HL-60/S4 treated with phorbol 12-myristate 13-acetate at 8.2 ng/mL for 4 days and 3 days (cell line): Measurements from ENCODE around the gene SCUBE3.

Experiments used
- in situ Hi-C: fragments of 300-500 bp; cut with MboI; formaldehyde crosslinking; loops from 2 replicates; pipeline ENCODE4 v1.15.0; 2022; ENCODE audit warnings: low sequenced_read_pairs

Gene SCUBE3

GRCh38 chr6:35264550-35265274 lies 51.0 kb downstream of the SCUBE3 start:
- in situ Hi-C loops: no loop called here

GRCh38 chr6:35265523-35265922 lies 51.8 kb downstream of the SCUBE3 start:
- in situ Hi-C loops: no loop called here

GRCh38 chr6:35267446-35267845 lies 53.7 kb downstream of the SCUBE3 start:
- in situ Hi-C loops: no loop called here

DNA sequence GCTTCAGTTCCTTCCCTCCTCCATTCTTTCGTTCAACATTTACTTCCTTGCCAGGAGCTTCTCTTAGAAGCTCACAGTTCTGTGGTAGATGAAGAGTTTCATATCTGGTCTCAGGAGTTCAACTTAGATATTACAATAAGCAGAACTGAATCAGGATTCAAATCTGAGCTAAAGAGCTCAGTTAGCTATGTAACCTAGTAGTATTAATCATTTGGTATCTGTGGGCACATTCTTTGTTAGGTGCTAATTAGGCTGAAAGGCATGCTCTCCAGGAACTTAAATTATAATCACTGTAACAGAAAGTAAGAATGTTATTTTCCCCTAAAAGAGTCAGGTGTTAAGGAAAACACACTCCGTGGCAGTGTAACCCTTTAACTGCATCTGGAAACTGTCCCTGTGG lies 54.1 kb downstream of the SCUBE3 start:
- in situ Hi-C loops: no loop called here

GRCh38 chr6:35272005-35272404 lies 58.2 kb downstream of the SCUBE3 start:
- in situ Hi-C loops: no loop called here

DNA sequence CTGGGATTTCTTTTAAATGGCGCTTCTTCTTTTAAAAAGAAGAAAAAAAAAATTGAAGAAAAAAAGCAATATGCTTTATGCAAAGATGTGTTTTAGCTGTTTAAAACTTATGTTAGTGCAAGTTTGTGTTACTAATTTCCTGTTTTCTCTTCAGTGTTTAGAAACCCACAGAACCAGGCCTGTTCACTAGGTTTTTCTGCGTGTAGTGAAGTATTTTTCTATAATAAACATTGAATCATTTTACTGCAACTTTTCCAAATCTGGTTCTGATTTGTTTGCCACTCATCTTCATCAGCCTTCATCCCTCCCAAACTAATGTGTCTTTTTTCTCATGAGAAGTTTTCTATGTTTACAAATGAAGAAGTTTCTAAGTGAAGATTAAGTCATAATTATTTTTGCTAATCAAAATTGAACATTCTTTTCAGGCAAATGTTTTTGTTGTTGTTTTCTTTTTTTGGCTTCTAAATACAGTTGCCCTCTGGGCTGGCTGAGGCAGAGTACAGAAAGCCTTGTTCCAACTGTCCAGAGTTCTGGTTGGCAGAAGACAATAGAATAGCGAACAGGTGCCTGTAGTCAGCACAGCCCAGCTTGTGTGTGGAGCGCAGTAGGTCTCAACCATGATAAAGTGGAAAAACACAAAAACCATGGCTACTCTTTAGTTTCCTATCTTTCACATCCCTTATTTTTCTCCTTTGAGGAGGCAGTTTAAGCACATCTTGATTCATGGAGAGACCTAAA lies 60.2 kb downstream of the SCUBE3 start:
- in situ Hi-C loops: no loop called here

DNA sequence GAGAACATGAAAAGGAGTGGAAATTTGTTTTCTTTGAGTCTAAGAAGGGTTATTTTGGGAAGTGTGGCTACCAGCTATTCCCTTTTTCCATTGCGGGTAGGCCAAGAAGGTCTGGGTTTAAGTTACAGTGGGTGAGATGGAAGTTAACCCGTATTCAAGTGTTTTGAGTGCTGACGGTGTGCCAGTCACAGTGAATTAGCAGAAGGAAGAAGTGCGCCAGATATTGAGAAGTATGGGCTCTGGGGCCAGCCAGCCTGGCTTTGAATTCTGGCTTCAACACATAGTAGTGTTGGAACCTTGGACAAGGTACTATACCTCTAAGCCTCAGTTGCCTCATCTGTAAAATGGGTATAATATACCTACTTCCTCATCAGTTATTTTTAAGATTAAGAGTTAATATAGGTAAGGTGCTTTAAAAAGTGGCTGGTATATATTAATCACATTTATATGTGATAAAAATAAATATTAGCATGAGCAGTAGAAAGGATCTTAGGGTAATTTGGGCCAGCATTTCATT lies 62.0 kb downstream of the SCUBE3 start:
- in situ Hi-C loops: no loop called here

GRCh38 chr6:35278708-35279107 lies 65.0 kb downstream of the SCUBE3 start:
- in situ Hi-C loops: no loop called here

DNA sequence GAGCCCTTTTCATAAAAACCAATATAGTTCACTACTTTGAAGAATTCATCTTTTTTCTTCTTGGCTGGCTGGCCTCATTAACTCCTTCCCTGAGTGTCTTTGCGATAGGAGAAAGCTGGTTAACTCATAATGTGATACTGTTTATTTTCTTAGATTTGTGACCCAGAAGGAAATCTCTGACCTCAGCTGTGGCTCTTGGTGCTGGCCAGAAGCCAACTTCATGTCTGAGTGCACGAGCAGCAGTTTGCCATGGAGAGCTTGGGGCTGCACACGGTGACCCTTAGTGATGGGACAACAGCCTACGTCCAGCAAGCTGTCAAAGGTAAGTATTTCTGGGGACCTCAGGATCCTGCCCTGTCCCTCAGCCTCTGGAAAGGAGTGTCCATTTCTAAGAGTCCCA lies 67.1 kb downstream of the SCUBE3 start:
- in situ Hi-C loops: no loop called here

GRCh38 chr6:35282472-35282871 lies 68.7 kb downstream of the SCUBE3 start:
- in situ Hi-C loops: no loop called here

DNA sequence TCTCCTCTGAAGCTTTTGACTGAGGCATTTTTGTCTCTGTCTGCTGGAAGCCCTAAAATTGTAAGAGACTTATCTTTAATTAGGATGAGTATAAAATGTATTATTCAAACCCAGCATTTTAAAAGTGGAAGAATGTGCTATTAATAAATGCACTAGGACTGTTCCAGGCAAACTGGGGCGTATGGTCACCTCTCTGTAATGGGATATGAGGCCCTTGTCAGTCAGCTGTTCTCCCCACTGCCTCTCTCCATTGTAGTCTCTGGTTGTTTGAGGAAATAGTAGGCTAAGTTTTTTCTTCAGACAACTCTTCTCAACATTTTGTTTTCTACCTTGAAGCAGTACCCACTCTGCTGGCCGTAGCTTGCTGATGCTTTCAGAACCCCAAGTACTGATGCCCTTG lies 69.6 kb downstream of the SCUBE3 start:
- in situ Hi-C loops: no loop called here

GRCh38 chr6:35287671-35288396 lies 74.1 kb downstream of the SCUBE3 start:
- in situ Hi-C loops: no loop called here

DNA sequence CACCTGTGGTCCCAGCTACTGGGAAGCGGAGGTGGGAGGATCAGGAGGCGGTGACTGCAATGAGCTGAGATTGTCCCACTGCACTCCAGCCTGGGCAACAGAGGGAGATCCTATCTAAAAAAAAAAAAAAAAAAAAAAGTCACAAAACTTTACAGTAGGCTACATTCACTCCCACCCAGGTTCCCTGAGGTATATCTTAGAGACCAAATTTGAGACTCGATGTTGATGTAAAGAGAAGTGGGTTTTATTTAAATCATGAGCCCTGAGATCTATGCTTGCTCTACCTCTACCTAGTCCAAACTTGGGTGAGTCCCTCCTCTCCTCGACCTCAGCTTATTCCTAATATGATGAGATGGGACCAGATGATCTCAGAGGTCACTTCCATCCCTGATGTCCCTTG lies 75.1 kb downstream of the SCUBE3 start:
- in situ Hi-C loops: no loop called here

GRCh38 chr6:35291491-35291890 lies 77.7 kb downstream of the SCUBE3 start:
- in situ Hi-C loops: loop anchor here (10.0 kb wide), 1 partner anchor 163 kb away; the partner anchor contains the start of gene FANCE

DNA sequence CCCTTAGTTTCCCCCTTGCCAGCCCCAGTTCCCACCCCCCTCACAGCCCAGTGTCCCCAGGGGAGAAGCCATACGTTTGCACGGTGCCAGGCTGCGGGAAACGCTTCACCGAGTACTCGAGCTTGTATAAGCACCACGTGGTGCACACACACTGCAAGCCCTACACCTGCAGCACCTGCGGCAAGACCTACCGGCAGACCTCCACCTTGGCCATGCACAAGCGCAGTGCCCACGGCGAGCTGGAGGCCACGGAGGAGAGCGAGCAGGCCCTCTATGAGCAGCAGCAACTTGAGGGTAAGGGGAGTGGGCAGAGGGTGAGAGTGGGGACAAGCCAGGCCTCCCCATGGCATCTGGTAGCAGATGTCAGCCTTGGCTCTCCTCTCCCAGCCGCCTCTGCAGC lies 78.7 kb downstream of the SCUBE3 start:
- in situ Hi-C loops: loop anchor here (10.0 kb wide), 1 partner anchor 162 kb away; the partner anchor contains the start of gene FANCE

GRCh38 chr6:35293681-35294080 lies 79.9 kb downstream of the SCUBE3 start:
- in situ Hi-C loops: loop anchor here (10.0 kb wide), 1 partner anchor 161 kb away; the partner anchor contains the start of gene FANCE

DNA sequence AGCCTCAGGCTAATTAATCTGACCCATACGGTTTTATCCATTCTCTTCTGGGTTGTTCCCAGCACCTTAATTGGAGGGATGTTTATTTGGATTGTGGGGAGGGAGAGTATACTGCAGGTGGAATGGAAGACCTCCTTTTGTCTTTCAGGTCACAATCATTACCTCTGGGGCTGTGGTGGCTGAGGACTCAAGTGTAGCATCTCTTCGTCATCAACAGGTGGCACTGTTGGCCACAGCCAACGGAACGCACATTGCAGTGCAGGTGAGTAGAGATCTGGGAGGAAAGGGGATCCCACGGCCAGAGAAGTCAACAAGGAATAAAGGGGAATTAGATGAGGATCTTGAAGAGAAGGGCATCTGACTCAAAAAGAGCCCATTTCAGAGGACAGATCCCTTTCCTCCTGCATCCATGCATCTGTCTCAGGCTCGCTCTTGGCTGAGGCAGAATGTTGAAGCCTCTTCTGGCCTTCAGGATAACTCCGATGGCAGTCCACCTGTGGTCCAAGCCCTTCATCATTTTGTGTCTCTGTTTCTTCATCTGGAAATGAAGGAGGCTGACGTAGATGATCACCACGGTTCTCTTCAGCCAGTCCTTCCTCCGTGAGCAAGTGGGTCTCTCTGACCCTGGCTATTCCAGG lies 80.7 kb downstream of the SCUBE3 start:
- in situ Hi-C loops: loop anchor here (10.0 kb wide), 1 partner anchor 160 kb away; the partner anchor contains the start of gene FANCE

DNA sequence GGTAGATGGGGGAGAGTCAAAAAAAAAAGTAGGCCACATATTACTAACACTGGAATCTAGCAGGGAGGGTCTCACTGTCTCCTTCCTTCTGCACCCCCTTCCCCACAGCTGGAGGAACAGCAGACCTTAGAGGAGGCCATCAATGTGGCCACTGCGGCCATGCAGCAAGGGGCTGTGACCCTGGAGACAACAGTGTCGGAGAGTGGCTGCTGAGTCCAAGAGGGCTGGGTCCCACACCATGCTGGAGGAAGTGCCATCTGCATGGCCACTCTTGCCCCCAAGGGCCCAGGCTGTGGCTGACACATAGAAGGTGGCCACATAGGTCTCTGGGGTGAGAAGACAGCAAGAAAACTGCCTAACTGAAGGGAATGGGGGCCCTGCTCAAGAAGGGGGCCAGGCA lies 81.3 kb downstream of the SCUBE3 start:
- in situ Hi-C loops: loop anchor here (10.0 kb wide), 1 partner anchor 160 kb away; the partner anchor contains the start of gene FANCE

DNA sequence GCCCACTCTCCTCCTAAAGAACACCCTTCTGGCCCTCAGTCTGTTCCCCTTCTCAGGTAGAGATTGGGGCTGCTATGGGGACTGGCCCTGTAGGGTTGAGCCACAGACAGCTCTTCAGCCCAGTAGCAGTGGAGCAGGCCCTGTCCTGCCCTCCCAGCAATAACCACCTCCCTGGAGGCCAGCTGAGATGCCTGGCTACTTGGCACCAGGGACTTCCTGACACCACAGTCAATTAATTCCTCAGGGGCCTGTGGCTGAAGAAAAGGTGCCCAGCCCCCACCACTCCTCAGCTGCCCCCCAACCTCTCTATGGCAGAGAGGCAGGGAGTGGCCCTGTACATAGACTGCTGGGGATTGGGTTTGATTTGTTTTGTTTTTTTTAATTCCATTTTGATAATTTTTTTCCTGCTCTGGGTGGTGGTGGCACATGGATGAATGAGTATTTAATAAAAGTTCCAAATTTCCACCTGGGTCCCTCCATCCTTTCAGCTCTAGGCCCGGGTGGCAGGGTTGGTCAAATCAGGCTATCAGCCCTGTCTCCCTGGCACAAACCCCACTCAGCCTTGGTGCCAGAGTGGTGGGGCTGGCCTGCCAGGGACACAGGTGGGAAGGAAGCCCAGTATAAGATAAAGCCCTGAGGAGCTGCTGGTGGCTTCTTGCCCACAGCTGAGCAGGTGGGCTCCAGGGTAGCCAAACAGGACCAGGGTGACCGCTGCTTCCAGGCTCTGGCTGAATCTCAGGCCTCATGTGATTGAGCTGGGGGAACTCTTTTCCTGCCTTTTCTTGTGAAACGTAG lies 82.0 kb downstream of the SCUBE3 start:
- in situ Hi-C loops: loop anchor here (10.0 kb wide), 1 partner anchor 159 kb away; the partner anchor contains the start of gene FANCE
